MG63 (cell line): ENCODE measurements around the gene PADI6. TPM values are rescaled to one million over a fixed set of nuclear protein-coding genes. Genes with fewer than 3 reads are reported as not detected.
A peak's percentile ranks its signal among the peaks of the same experiment; 100 is the strongest.
"Not testable (repeated sequence)": the region's sequence is repeated elsewhere in the genome, so short reads cannot be mapped to it uniquely, and the experiment has no call there.

Experiments
- DNase-seq: peaks from one replicate; pipeline ENCODE4 v3.0.0-alpha.2; 2020
- H3K27me3 ChIP-seq: fragments of 250-450 bp; sonication (Bioruptor Pico); 2 replicates; pipeline ENCODE4 v1.5.1; 2020; ENCODE audit warnings: mild to moderate bottlenecking, moderate library complexity
- H3K36me3 ChIP-seq: fragments of 250-450 bp; sonication (Bioruptor Pico); 2 replicates; pipeline ENCODE4 v1.5.1; 2020; ENCODE audit warnings: mild to moderate bottlenecking, moderate library complexity
- H3K4me3 ChIP-seq: fragments of 250-450 bp; sonication (Bioruptor Pico); 2 replicates; pipeline ENCODE4 v1.5.1; 2020; ENCODE audit warnings: mild to moderate bottlenecking, moderate library complexity
- H3K9me3 ChIP-seq: fragments of 250-450 bp; sonication (Bioruptor Pico); 2 replicates; pipeline ENCODE4 v1.5.1; 2020; ENCODE audit warnings: mild to moderate bottlenecking, moderate library complexity
- total RNA-seq: library from RNA; depleted of rRNA; stranded (reverse); fragments of >200 nt; shearing (Covaris generic); gene quantifications from 2 replicates; pipeline ENCODE4 v1.2.3, GENCODE V29; 2014; ENCODE audit warnings: low replicate concordance; rRNA removed

The PADI6 gene
- total RNA-seq: not detected in 2 replicates

- H3K27me3 ChIP-seq: no peaks in the 10 kb centered on the region
- DNase-seq: no peak
- no peaks in the 10 kb centered on the region for H3K36me3 ChIP-seq
- H3K9me3 ChIP-seq: no peaks in the 10 kb centered on the region
- H3K4me3 ChIP-seq: no peak within 1 kb of the TSS
These were observed at the start of gene PADI6 for GRCh38 chr1:17371896-17372295. PADI6 (plus strand) TSS chr1:17372196; CDS start chr1:17372246, 50 bp downstream.

GRCh38 chr1:17328855-17329254 is 43.1 kb upstream of the PADI6 start:
- Histone ChIP-seq H3K36me3 (no peaks in the 10 kb centered on the region), H3K4me3 (no peak overlapping the region), H3K27me3 (no peaks in the 10 kb centered on the region; the same call in 1 of the 2 replicates), H3K9me3 (no peaks in the 10 kb centered on the region; the same call in 1 of the 2 replicates)
- no peak for DNase-seq

GRCh38 chr1:17329610-17330009 is 42.4 kb upstream of the PADI6 start:
- Histone ChIP-seq H3K36me3 (no peaks in the 10 kb centered on the region), H3K9me3 (no peaks in the 10 kb centered on the region; the same call in 1 of the 2 replicates), H3K4me3 (no peak overlapping the region), H3K27me3 (no peaks in the 10 kb centered on the region; the same call in 1 of the 2 replicates)
- no peak for DNase-seq

GRCh38 chr1:17330856-17331255 is 41.1 kb upstream of the PADI6 start:
- H3K27me3 ChIP-seq: no peaks in the 10 kb centered on the region; the same call in 1 of the 2 replicates
- DNase-seq: no peak
- no peaks in the 10 kb centered on the region; the same call in 1 of the 2 replicates for H3K9me3 ChIP-seq
- H3K4me3 ChIP-seq: no peak overlapping the region
- no peaks in the 10 kb centered on the region for H3K36me3 ChIP-seq

GRCh38 chr1:17333081-17333480 is 38.9 kb upstream of the PADI6 start:
- DNase-seq: no peak
- Histone ChIP-seq H3K27me3 (no peaks in the 10 kb centered on the region; the same call in 1 of the 2 replicates), H3K9me3 (no peaks in the 10 kb centered on the region; the same call in 1 of the 2 replicates), H3K36me3 (no peaks in the 10 kb centered on the region), H3K4me3 (no peak overlapping the region)

- H3K9me3 ChIP-seq: no peaks in the 10 kb centered on the region
- peak; percentile 63 for DNase-seq
These were observed 35.9 kb upstream of the PADI6 start for GRCh38 chr1:17335821-17336710.

GRCh38 chr1:17338706-17339493 is 33.1 kb upstream of the PADI6 start:
- H3K36me3 ChIP-seq: no peaks in the 10 kb centered on the region
- no peaks in the 10 kb centered on the region; the same call in 1 of the 2 replicates for H3K27me3 ChIP-seq
- H3K4me3 ChIP-seq: no peak overlapping the region
- no peaks in the 10 kb centered on the region for H3K9me3 ChIP-seq
- DNase-seq: no peak

More at GRCh38 chr1:17335821-17336710, 35.9 kb upstream of the PADI6 start:
- H3K4me3 ChIP-seq: no peak overlapping the region
- no peaks in the 10 kb centered on the region; the same call in 1 of the 2 replicates for H3K27me3 ChIP-seq
- H3K36me3 ChIP-seq: no peaks in the 10 kb centered on the region

GRCh38 chr1:17339521-17339920 is 32.5 kb upstream of the PADI6 start:
- Histone ChIP-seq H3K4me3 (no peak overlapping the region), H3K36me3 (no peaks in the 10 kb centered on the region), H3K9me3 (no peaks in the 10 kb centered on the region), H3K27me3 (no peaks in the 10 kb centered on the region; the same call in 1 of the 2 replicates)
- no peak for DNase-seq

GRCh38 chr1:17340358-17340757 is 31.6 kb upstream of the PADI6 start:
- no peaks in the 10 kb centered on the region for H3K36me3 ChIP-seq
- H3K4me3 ChIP-seq: no peak overlapping the region
- H3K9me3 ChIP-seq: no peaks in the 10 kb centered on the region
- no peaks in the 10 kb centered on the region; the same call in 1 of the 2 replicates for H3K27me3 ChIP-seq
- DNase-seq: no peak

- no peaks in the 10 kb centered on the region for H3K27me3 ChIP-seq
- no peaks in the 10 kb centered on the region for H3K9me3 ChIP-seq
- no peak for DNase-seq
- H3K4me3 ChIP-seq: no peak overlapping the region
- H3K36me3 ChIP-seq: no peaks in the 10 kb centered on the region
These were observed 30.0 kb upstream of the PADI6 start for GRCh38 chr1:17342014-17342441.

GRCh38 chr1:17345506-17345905 is 26.5 kb upstream of the PADI6 start:
- H3K27me3 ChIP-seq, H3K36me3 ChIP-seq, H3K4me3 ChIP-seq, H3K9me3 ChIP-seq, DNase-seq: not testable (repeated sequence)

GRCh38 chr1:17346046-17346789 is 25.8 kb upstream of the PADI6 start:
- H3K27me3 ChIP-seq: no peaks in the 10 kb centered on the region
- H3K4me3 ChIP-seq: no peak overlapping the region
- no peak for DNase-seq
- no peaks in the 10 kb centered on the region for H3K36me3 ChIP-seq
- H3K9me3 ChIP-seq: no peaks in the 10 kb centered on the region

GRCh38 chr1:17347769-17348592 is 24.0 kb upstream of the PADI6 start:
- no peak overlapping the region for H3K4me3 ChIP-seq
- no peaks in the 10 kb centered on the region for H3K27me3 ChIP-seq
- H3K36me3 ChIP-seq: no peaks in the 10 kb centered on the region
- peak; percentile 70 for DNase-seq
- H3K9me3 ChIP-seq: no peaks in the 10 kb centered on the region

- H3K36me3 ChIP-seq: no peaks in the 10 kb centered on the region
- DNase-seq: no peak
- no peak overlapping the region for H3K4me3 ChIP-seq
- no peaks in the 10 kb centered on the region for H3K9me3 ChIP-seq
- no peaks in the 10 kb centered on the region for H3K27me3 ChIP-seq
These were observed 23.3 kb upstream of the PADI6 start for GRCh38 chr1:17348593-17349234.

- no peaks in the 10 kb centered on the region for H3K27me3 ChIP-seq
- no peaks in the 10 kb centered on the region for H3K36me3 ChIP-seq
- H3K4me3 ChIP-seq: no peak overlapping the region
- no peak for DNase-seq
- H3K9me3 ChIP-seq: no peaks in the 10 kb centered on the region
These were observed 21.9 kb upstream of the PADI6 start for GRCh38 chr1:17350083-17350482.
